GM10248 (cell line): Measurements from ENCODE around the gene PDZK1.
"Not testable (repeated sequence)": the region's sequence is repeated elsewhere in the genome, so short reads cannot be mapped to it uniquely, and the experiment has no call there.

Experiments
- CTCF ChIA-PET: fragments of 300-600 bp; sonication (Branson Sonifier 250); formaldehyde crosslinking; extraction: SDS; loops from one replicate; lab custom pipeline; 2021; ENCODE audit warnings: antibody characterized with exemption; lab: Yijun Ruan, JAX
- POLR2A ChIA-PET: fragments of 350-650 bp; sonication (Branson Sonifier 250); formaldehyde crosslinking; extraction: SDS; loops from one replicate; lab custom pipeline; 2020; ENCODE audit warnings: antibody characterized with exemption; lab: Yijun Ruan, JAX
- DNase-seq: peaks from one replicate; pipeline ENCODE4 v3.0.0; 2012; ENCODE audit errors: extremely low spot score
- CTCF ChIP-seq: IDR thresholded peaks from 2 replicates; pipeline ENCODE4 v1.5.1; 2012; ENCODE audit warnings: mild to moderate bottlenecking, low read depth; ENCODE audit errors: extremely low read depth, missing control alignments, control extremely low read depth

PDZK1 gene

GRCh38 chr1:145730900-145731299 is 23.7 kb upstream of the PDZK1 start:
- TF ChIP-seq CTCF = no peak
- DNase-seq = no peak
- CTCF ChIA-PET = interaction anchor here (1.2 to 2.5 kb wide), 3 partner anchors 9 to 12 kb away, joined by 3 to 6 read pairs (median 5); partner anchors contain the start of gene CD160
- POLR2A ChIA-PET = no interaction called here

- no peak for DNase-seq
- no peak for TF ChIP-seq CTCF
- POLR2A ChIA-PET = no interaction called here
- CTCF ChIA-PET = interaction anchor here (1.2 to 2.5 kb wide), 3 partner anchors 9 to 12 kb away, joined by 3 to 6 read pairs (median 5); partner anchors contain the start of gene CD160
These were observed 23.3 kb upstream of the PDZK1 start for GRCh38 chr1:145730467-145730866.

- no peak for DNase-seq
- no peak for TF ChIP-seq CTCF
- CTCF ChIA-PET = interaction anchor here (1.2 to 2.5 kb wide), 4 partner anchors 8 to 11 kb away, joined by 3 to 6 read pairs (median 5); partner anchors contain the start of gene CD160
- POLR2A ChIA-PET = no interaction called here
These were observed 22.7 kb upstream of the PDZK1 start for GRCh38 chr1:145729666-145730436.

- ChIA-PET CTCF (interaction anchor here (1.0 to 2.5 kb wide), 3 partner anchors 9 to 11 kb away, joined by 3 to 6 read pairs (median 5); partner anchors contain the start of gene CD160), POLR2A (no interaction called here)
- no peak for TF ChIP-seq CTCF
- DNase-seq = no peak
These were observed 22.0 kb upstream of the PDZK1 start for GRCh38 chr1:145729196-145729595.

GRCh38 chr1:145726193-145726592 is 19.0 kb upstream of the PDZK1 start:
- CTCF ChIA-PET = interaction anchor here (0.8 kb wide), 1 partner anchor 23 kb away, joined by 3 read pairs; no protein-coding TSS in a partner anchor
- DNase-seq, POLR2A ChIA-PET: not testable (repeated sequence)

- peak; percentile 93 for TF ChIP-seq CTCF
- DNase-seq = peak; percentile 82
- ChIA-PET POLR2A (no interaction called here), CTCF (interaction anchor here (0.6 to 3.3 kb wide), 26 partner anchors 8 to 243 kb away, joined by 3 to 59 read pairs (median 4); partner anchors contain the start of genes ANKRD34A, PDZK1 and POLR3GL)
These were observed 13.9 kb upstream of the PDZK1 start for GRCh38 chr1:145720878-145721671.

- ChIA-PET CTCF (interaction anchor here (0.6 to 3.3 kb wide), 21 partner anchors 9 to 244 kb away, joined by 3 to 59 read pairs (median 4); partner anchors contain the start of genes ANKRD34A, PDZK1 and POLR3GL), POLR2A (no interaction called here)
- DNase-seq = no peak
- TF ChIP-seq CTCF = no peak
These were observed 13.3 kb upstream of the PDZK1 start for GRCh38 chr1:145720556-145720877.
